SK-N-SH (cell line): ENCODE measurements around the gene CDH11. TPM values are rescaled to one million over a fixed set of nuclear protein-coding genes. Genes with fewer than 3 reads are reported as not detected.
A peak's percentile ranks its signal among the peaks of the same experiment; 100 is the strongest.

Experiments used
- CTCF ChIA-PET: fragments of 300-600, 350-600 bp; formaldehyde crosslinking; extraction: SDS; loops from one replicate; lab custom pipeline; 2021; lab: Yijun Ruan, JAX
- POLR2A ChIA-PET: fragments of 350-600 bp; sonication (Branson Sonifier 250); formaldehyde crosslinking; extraction: SDS; loops from one replicate; lab custom pipeline; 2020; ENCODE audit warnings: antibody characterized with exemption, inconsistent platforms; lab: Yijun Ruan, JAX
- DNase-seq: peaks from one replicate; pipeline ENCODE4 v3.0.0; 2012
- H2AFZ ChIP-seq: fragments of 200-600 bp; sonication (generic); 2 replicates; pipeline ENCODE4 v1.8.1; 2016; ENCODE audit warnings: antibody characterized with exemption, mild to moderate bottlenecking, low read depth
- H3F3A ChIP-seq: fragments of 200-600 bp; sonication (generic); replicated peaks from 2 replicates; pipeline ENCODE3; 2016; ENCODE audit warnings: antibody characterized with exemption, mild to moderate bottlenecking; ENCODE audit not compliant: insufficient read depth
- H3K27ac ChIP-seq, 2 experiments: fragments of 200-500 bp in 1 of 2; fragments of 200-600 bp in 1 of 2; sonication (Bioruptor generic) in 1 of 2; sonication (generic), shearing (Covaris generic) in 1 of 2; 2 replicates each; pipeline versions ENCODE4 v1.5.1 to v1.6.1; 2014 to 2016; ENCODE audit warnings: low read depth in 2 of 2, inconsistent platforms in 1 of 2, low read length in 1 of 2, mild to moderate bottlenecking in 1 of 2, mixed read lengths in 1 of 2
- H3K27me3 ChIP-seq: fragments of 200-600 bp; sonication (generic), shearing (Covaris generic); 2 replicates; pipeline ENCODE4 v1.6.1; 2016; ENCODE audit warnings: mixed run types; ENCODE audit not compliant: insufficient read depth
- H3K36me3 ChIP-seq, 2 experiments: fragments of 200-500 bp in 1 of 2; fragments of 200-600 bp in 1 of 2; sonication (Bioruptor generic) in 1 of 2; sonication (generic) in 1 of 2; replicated peaks in 1 of 2; 2 replicates each; pipeline versions ENCODE3 to v1.5.1; 2014 to 2016; ENCODE audit warnings: low read length in 1 of 2, mild to moderate bottlenecking in 1 of 2; ENCODE audit not compliant: insufficient read depth in 2 of 2, control insufficient read depth in 1 of 2
- H3K4me1 ChIP-seq, 2 experiments: fragments of 200-500 bp in 1 of 2; fragments of 200-600 bp in 1 of 2; sonication (Bioruptor generic) in 1 of 2; sonication (generic), shearing (Covaris generic) in 1 of 2; 2 replicates each; pipeline versions ENCODE4 v1.5.1 to v1.6.1; 2014 to 2016; ENCODE audit warnings: low read depth in 1 of 2, low read length in 1 of 2, mixed run types in 1 of 2; ENCODE audit not compliant: insufficient read depth in 2 of 2, control insufficient read depth in 1 of 2
- H3K4me2 ChIP-seq: fragments of 200-600 bp; sonication (generic), shearing (Covaris generic); 2 replicates; pipeline ENCODE4 v1.6.1; 2017; ENCODE audit warnings: mixed run types
- H3K4me3 ChIP-seq, 2 experiments: fragments of 200-500 bp in 1 of 2; fragments of 200-600 bp in 1 of 2; sonication (Bioruptor generic) in 1 of 2; sonication (generic), shearing (Covaris generic) in 1 of 2; 2 replicates each; pipeline versions ENCODE4 v1.5.1 to v1.8.1; 2014 to 2016; ENCODE audit warnings: low read depth in 2 of 2, inconsistent platforms in 1 of 2, low read length in 1 of 2, mild to moderate bottlenecking in 1 of 2, mixed read lengths in 1 of 2, moderate library complexity in 1 of 2
- H3K79me2 ChIP-seq: fragments of 200-600 bp; sonication (generic); 2 replicates; pipeline ENCODE4 v1.8.1; 2017; ENCODE audit warnings: mild to moderate bottlenecking; ENCODE audit not compliant: insufficient read depth
- H3K9ac ChIP-seq: fragments of 200-600 bp; sonication (generic); 2 replicates; pipeline ENCODE4 v1.6.1; 2017; ENCODE audit warnings: mixed run types
- H3K9me2 ChIP-seq: fragments of 200-600 bp; sonication (generic); 2 replicates; pipeline ENCODE4 v1.6.1; 2017; ENCODE audit warnings: mixed run types
- H3K9me3 ChIP-seq: fragments of 200-600 bp; sonication (generic); 2 replicates; pipeline ENCODE4 v1.6.1; 2017; ENCODE audit warnings: mixed run types, mild to moderate bottlenecking, moderate library complexity
- H4K20me1 ChIP-seq: fragments of 200-600 bp; sonication (generic); 2 replicates; pipeline ENCODE4 v1.6.1; 2017; ENCODE audit warnings: mild to moderate bottlenecking, mixed run types; ENCODE audit not compliant: insufficient read depth
- ELF1 ChIP-seq: IDR thresholded peaks from 2 replicates; pipeline ENCODE4 v1.4.0; 2012
- EP300 ChIP-seq, 2 experiments: IDR thresholded peaks; 2 replicates each; pipeline versions ENCODE4 v1.4.0 to v1.6.1; 2012; ENCODE audit warnings: borderline replicate concordance in 1 of 2, low read depth in 1 of 2, low read length in 1 of 2
- EZH2phosphoT487 ChIP-seq: fragments of 200-600 bp; sonication (generic); IDR thresholded peaks from 2 replicates; pipeline ENCODE4 v1.6.1; 2017; ENCODE audit warnings: low read depth, mixed run types, mild to moderate bottlenecking, antibody characterized with exemption, moderate library complexity, borderline replicate concordance
- FOSL2 ChIP-seq: IDR thresholded peaks from 2 replicates; pipeline ENCODE4 v1.4.0; 2012; ENCODE audit warnings: low read depth, mild to moderate bottlenecking, moderate library complexity, borderline replicate concordance
- FOXJ3 ChIP-seq: sonication (generic); formaldehyde crosslinking; IDR thresholded peaks from 2 replicates; pipeline ENCODE4 v1.5.1; 2020; ENCODE audit warnings: mild to moderate bottlenecking, missing genetic modification reagents
- GABPA ChIP-seq: IDR thresholded peaks from 2 replicates; pipeline ENCODE4 v1.4.0; 2012; ENCODE audit warnings: low read depth, mild to moderate bottlenecking
- GATA2 ChIP-seq: sonication (generic); formaldehyde crosslinking; IDR thresholded peaks from 2 replicates; pipeline ENCODE4 v1.5.0; 2020; ENCODE audit warnings: mild to moderate bottlenecking, missing genetic modification reagents
- IRF3 ChIP-seq: fragments of 150-350 bp; IDR thresholded peaks from 2 replicates; pipeline ENCODE4 v1.6.1; 2016; ENCODE audit warnings: mild to moderate bottlenecking, low read depth, low read length
- JUND ChIP-seq: IDR thresholded peaks from 2 replicates; pipeline ENCODE4 v1.4.0; 2012
- MAX ChIP-seq: IDR thresholded peaks from 2 replicates; pipeline ENCODE4 v1.4.0; 2012; ENCODE audit warnings: low read depth
- NFIC ChIP-seq: IDR thresholded peaks from 2 replicates; pipeline ENCODE4 v1.4.0; 2012; ENCODE audit warnings: borderline replicate concordance
- NRF1 ChIP-seq: IDR thresholded peaks from 2 replicates; pipeline ENCODE4 v1.6.1; 2012; ENCODE audit warnings: low read depth, mild to moderate bottlenecking, low read length
- POLR2AphosphoS5 ChIP-seq: IDR thresholded peaks from 2 replicates; pipeline ENCODE4 v1.6.1; 2012; ENCODE audit warnings: low read depth, low read length
- RAD21 ChIP-seq: IDR thresholded peaks from 2 replicates; pipeline ENCODE4 v1.6.1; 2012; ENCODE audit warnings: mild to moderate bottlenecking, low read length
- RCOR1 ChIP-seq: fragments of 150-350 bp; IDR thresholded peaks from 2 replicates; pipeline ENCODE4 v1.6.1; 2017; ENCODE audit warnings: antibody characterized with exemption, low read length
- RFX5 ChIP-seq: IDR thresholded peaks from 2 replicates; pipeline ENCODE4 v1.6.1; 2012; ENCODE audit warnings: mild to moderate bottlenecking, improper control_type of control experiment, low read length
- SIN3A ChIP-seq: IDR thresholded peaks from 2 replicates; pipeline ENCODE4 v1.6.1; 2012; ENCODE audit warnings: low read depth, mild to moderate bottlenecking, low read length, moderate library complexity, borderline replicate concordance
- TEAD4 ChIP-seq: IDR thresholded peaks from 2 replicates; pipeline ENCODE4 v1.4.0; 2012; ENCODE audit warnings: mild to moderate bottlenecking, borderline replicate concordance; ENCODE audit not compliant: insufficient read depth
- YY1 ChIP-seq: IDR thresholded peaks from 2 replicates; pipeline ENCODE4 v1.4.0; 2012; ENCODE audit warnings: low read depth, mild to moderate bottlenecking
- WGBS: methylation state at CpG from one replicate; pipeline ENCODE4 v1.1.6; 2017; ENCODE audit warnings: low lambda C conversion rate; 5-methylcytosine and 5-hydroxymethylcytosine counted together
- polyA plus RNA-seq, 3 experiments: library from polyadenylated mRNA; depleted of rRNA; stranded (reverse); fragments of >200 nt; gene quantifications; 2 replicates each; pipeline ENCODE4 v1.2.3, GENCODE V29; 2012

The CDH11 gene
- polyA plus RNA-seq, 1 of the 3 experiments (the other 2 are of a cell fraction), result 269 TPM

GRCh38 chr16:65124596-65124995 lies 2.7 kb upstream of the CDH11 start:
- no peaks in the 10 kb centered on the region for H3K27me3 ChIP-seq
- H3F3A ChIP-seq, result peaks cover 20% of the 10 kb centered on the region
- H4K20me1 ChIP-seq, result no peaks in the 10 kb centered on the region; the same call in 1 of the 2 replicates
- peak overlapping the region; percentile 97 for H3K4me2 ChIP-seq
- 0 out of 4 replicates have a peak overlapping the region, but pooled peaks of 1 of the 2 experiments have one; percentile 20 for H3K27ac ChIP-seq
- no peaks in the 10 kb centered on the region for H3K36me3 ChIP-seq
- WGBS, result 79% methylated on average over 2 of the region's 2 CpGs
- ChIA-PET CTCF (interaction anchor here (0.7 to 1.1 kb wide), 2 partner anchors 12 to 901 kb away, joined by 3 to 4 read pairs; no protein-coding TSS in a partner anchor), POLR2A (no interaction called here)
- peaks cover 42% of the 10 kb centered on the region for H3K79me2 ChIP-seq
- peaks cover 10 to 22% of the 10 kb centered on the region in 2 experiments; a peak in 3 of 4 replicates for H3K4me1 ChIP-seq
- peak overlapping the region in 1 of 2 experiments; percentile 79; a peak in 2 of 4 replicates for H3K4me3 ChIP-seq
- H3K9ac ChIP-seq, result no peak overlapping the region
- H3K9me2 ChIP-seq, result no peaks in the 10 kb centered on the region
- DNase-seq, result no peak
- TF ChIP-seq MAX (no peak), YY1 (no peak), SIN3A (no peak), RCOR1 (no peak), RAD21 (no peak), GATA2 (CRISPR knock-in tag) (no peak), EZH2phosphoT487 (no peak), FOSL2 (no peak), TEAD4 (no peak), JUND (no peak), NRF1 (no peak), EP300 (IDR thresholded peaks at IDR 0.05; ENCODE audit: borderline replicate concordance in 1 of 2, low read depth in 1 of 2, low read length in 1 of 2) (no peak), POLR2AphosphoS5 (no peak), RFX5 (no peak), FOXJ3 (CRISPR knock-in tag) (no peak), GABPA (no peak), IRF3 (no peak), NFIC (no peak), ELF1 (no peak)
- no peak overlapping the region for H2AFZ ChIP-seq
- H3K9me3 ChIP-seq, result no peaks in the 10 kb centered on the region

GRCh38 chr16:65124212-65124548 lies 2.3 kb upstream of the CDH11 start:
- Histone ChIP-seq H3K36me3 (no peaks in the 10 kb centered on the region), H3K4me3 (peak overlapping the region; percentile 79 to 83), H3K9me2 (no peaks in the 10 kb centered on the region), H3K27ac (peak overlapping the region in 1 of 2 experiments; percentile 97; a peak in 1 of 4 replicates), H3K4me1 (peaks cover 10 to 22% of the 10 kb centered on the region in 2 experiments), H3K9me3 (no peaks in the 10 kb centered on the region), H3K4me2 (peak overlapping the region; percentile 97), H2AFZ (0 out of 2 replicates have a peak overlapping the region, but pooled peaks have one; percentile 84), H3K79me2 (peaks cover 46% of the 10 kb centered on the region), H3F3A (peaks cover 24% of the 10 kb centered on the region), H3K9ac (peak overlapping the region; percentile 94; the same call in 1 of the 2 replicates), H3K27me3 (no peaks in the 10 kb centered on the region), H4K20me1 (peaks cover 4% of the 10 kb centered on the region; the same call in 1 of the 2 replicates)
- WGBS, result 80% methylated on average over 7 of the region's 7 CpGs
- no peak for DNase-seq
- TF ChIP-seq FOSL2, result no peak
- POLR2A ChIA-PET, result no interaction called here
- CTCF ChIA-PET, result interaction anchor here (0.7 to 1.1 kb wide), 3 partner anchors 12 to 902 kb away, joined by 3 to 4 read pairs (median 3); no protein-coding TSS in a partner anchor
